G401.6 (cell line): ENCODE measurements around the gene BTBD10.

Experiments used
- FAIRE-seq: peaks from 2 replicates; lab custom pipeline; 2012; peaks lifted over from hg19 to GRCh38; lab: Jason Lieb, UNC

Gene BTBD10

GRCh38 chr11:13373216-13373615 lies 89.8 kb downstream of the BTBD10 start:
- no peak for FAIRE-seq

GRCh38 chr11:13368041-13368446 lies 95.0 kb downstream of the BTBD10 start:
- no peak for FAIRE-seq

GRCh38 chr11:13367115-13367514 lies 95.9 kb downstream of the BTBD10 start:
- FAIRE-seq, result no peak

- no peak for FAIRE-seq
These were observed 96.6 kb downstream of the BTBD10 start for GRCh38 chr11:13366266-13367026.

- no peak for FAIRE-seq
These were observed 98.6 kb downstream of the BTBD10 start for GRCh38 chr11:13364388-13364787.

- no peak for FAIRE-seq
These were observed 100.4 kb downstream of the BTBD10 start for GRCh38 chr11:13362596-13363109.

GRCh38 chr11:13358596-13359270 lies 104.3 kb downstream of the BTBD10 start:
- FAIRE-seq, result no peak

GRCh38 chr11:13357232-13357631 lies 105.8 kb downstream of the BTBD10 start:
- no peak for FAIRE-seq

- no peak for FAIRE-seq
These were observed 107.8 kb downstream of the BTBD10 start for GRCh38 chr11:13355191-13355590.

- no peak for FAIRE-seq
These were observed 108.7 kb downstream of the BTBD10 start for GRCh38 chr11:13354335-13354734.

GRCh38 chr11:13352711-13353110 lies 110.3 kb downstream of the BTBD10 start:
- FAIRE-seq, result no peak

GRCh38 chr11:13349581-13349980 lies 113.4 kb downstream of the BTBD10 start:
- FAIRE-seq, result no peak

GRCh38 chr11:13349046-13349445 lies 114.0 kb downstream of the BTBD10 start:
- FAIRE-seq, result no peak

GRCh38 chr11:13348305-13348704 lies 114.7 kb downstream of the BTBD10 start:
- no peak for FAIRE-seq

GRCh38 chr11:13347901-13348300 lies 115.1 kb downstream of the BTBD10 start:
- FAIRE-seq, result no peak

- no peak for FAIRE-seq
These were observed 116.6 kb downstream of the BTBD10 start for GRCh38 chr11:13346470-13346869.

- FAIRE-seq, result no peak
These were observed 118.2 kb downstream of the BTBD10 start for GRCh38 chr11:13344818-13345217.

GRCh38 chr11:13343931-13344717 lies 118.9 kb downstream of the BTBD10 start:
- FAIRE-seq, result peak; percentile 27

GRCh38 chr11:13343067-13343466 lies 120.0 kb downstream of the BTBD10 start:
- FAIRE-seq, result no peak

- no peak for FAIRE-seq
These were observed 122.0 kb downstream of the BTBD10 start for GRCh38 chr11:13341026-13341425.

- no peak for FAIRE-seq
These were observed 123.5 kb downstream of the BTBD10 start for GRCh38 chr11:13339195-13340153.
